Suppressor macrophage treated with lipopolysaccharide for 1 hour (primary cell): Measurements from ENCODE around the gene NUP153.
A peak's percentile ranks its signal among the peaks of the same experiment; 100 is the strongest.

Source experiments
- DNase-seq, 3 donors: peaks; one replicate each; pipeline ENCODE4 v3.0.0-alpha.2; 2020 to 2022

NUP153 gene

GRCh38 chr6:17656644-17657043 is 50.1 kb downstream of the NUP153 start:
- DNase-seq, result no peak

GRCh38 chr6:17656092-17656491 is 50.6 kb downstream of the NUP153 start:
- DNase-seq, result no peak

- no peak for DNase-seq
These were observed 53.4 kb downstream of the NUP153 start for GRCh38 chr6:17653198-17653882.

- no peak for DNase-seq
These were observed 55.9 kb downstream of the NUP153 start for GRCh38 chr6:17650656-17651309.

- no peak for DNase-seq
These were observed 58.0 kb downstream of the NUP153 start for GRCh38 chr6:17648745-17649144.

GRCh38 chr6:17640477-17640917 is 66.2 kb downstream of the NUP153 start:
- DNase-seq, result peak in 2 of 3 donors; percentile 12 to 26

GRCh38 chr6:17638212-17638715 is 68.5 kb downstream of the NUP153 start:
- DNase-seq, result no peak

GRCh38 chr6:17635568-17635967 is 71.2 kb downstream of the NUP153 start:
- DNase-seq, result no peak

- DNase-seq, result no peak
These were observed 73.1 kb downstream of the NUP153 start for GRCh38 chr6:17633465-17634188.

- DNase-seq, result no peak
These were observed 73.8 kb downstream of the NUP153 start for GRCh38 chr6:17632934-17633333.

- DNase-seq, result no peak
These were observed 76.1 kb downstream of the NUP153 start for GRCh38 chr6:17630511-17631073.

- no peak for DNase-seq
These were observed 76.8 kb downstream of the NUP153 start for GRCh38 chr6:17629824-17630510.

GRCh38 chr6:17628873-17629272 is 77.9 kb downstream of the NUP153 start:
- DNase-seq, result no peak

- DNase-seq, result no peak
These were observed 82.3 kb downstream of the NUP153 start for GRCh38 chr6:17624396-17624795.

- DNase-seq, result no peak
These were observed 84.6 kb downstream of the NUP153 start for GRCh38 chr6:17622144-17622543.

GRCh38 chr6:17621003-17621402 is 85.7 kb downstream of the NUP153 start:
- no peak for DNase-seq

- DNase-seq, result no peak
These were observed 90.9 kb downstream of the NUP153 start for GRCh38 chr6:17615794-17616193.

GRCh38 chr6:17612048-17612447 is 94.7 kb downstream of the NUP153 start:
- no peak for DNase-seq

- no peak for DNase-seq
These were observed 95.9 kb downstream of the NUP153 start for GRCh38 chr6:17610835-17611234.

GRCh38 chr6:17606606-17607005 is 100.1 kb downstream of the NUP153 start:
- DNase-seq, result no peak

GRCh38 chr6:17602888-17603287 is 103.8 kb downstream of the NUP153 start:
- DNase-seq, result no peak

GRCh38 chr6:17601386-17601703 is 105.4 kb downstream of the NUP153 start:
- DNase-seq, result no peak
